Prostate gland (tissue), 2 donors: ENCODE results near the gene ALDH8A1.

Experiments used
- CTCF ChIP-seq, 4 experiments: fragments of 200-600 bp in 2 of 4; fragments of 450-650 bp in 2 of 4; sonication (generic) in 2 of 4; IDR thresholded peaks; 1 replicate in 3 of 4; 2 replicates in 1 of 4; pipeline ENCODE4 v1.5.1; 2016 to 2019; ENCODE audit warnings: antibody characterized with exemption in 4 of 4, mild to moderate bottlenecking in 2 of 4, moderate library complexity in 2 of 4
- POLR2A ChIP-seq: fragments of 450-650 bp; IDR thresholded peaks from one replicate; pipeline ENCODE4 v1.6.1; 2016; ENCODE audit warnings: antibody characterized with exemption, mild to moderate bottlenecking
- POLR2AphosphoS5 ChIP-seq: sonication (generic); formaldehyde crosslinking; IDR thresholded peaks from one replicate; pipeline ENCODE4 v1.6.1; 2017; ENCODE audit warnings: antibody characterized with exemption

- TF ChIP-seq POLR2A (no peak), CTCF (IDR thresholded peaks at IDR 0.05) (no peak), POLR2AphosphoS5 (no peak)
Measured at GRCh38 chr6:134909701-134910592, 40.0 kb downstream of the ALDH8A1 start.
